ENCODE measurements around the gene ARHGEF10L.
A peak's percentile ranks its signal among the peaks of the same experiment; 100 is the strongest.
"Not testable (repeated sequence)": the region's sequence is repeated elsewhere in the genome, so short reads cannot be mapped to it uniquely, and the experiment has no call there.

Gene ARHGEF10L, protein sequence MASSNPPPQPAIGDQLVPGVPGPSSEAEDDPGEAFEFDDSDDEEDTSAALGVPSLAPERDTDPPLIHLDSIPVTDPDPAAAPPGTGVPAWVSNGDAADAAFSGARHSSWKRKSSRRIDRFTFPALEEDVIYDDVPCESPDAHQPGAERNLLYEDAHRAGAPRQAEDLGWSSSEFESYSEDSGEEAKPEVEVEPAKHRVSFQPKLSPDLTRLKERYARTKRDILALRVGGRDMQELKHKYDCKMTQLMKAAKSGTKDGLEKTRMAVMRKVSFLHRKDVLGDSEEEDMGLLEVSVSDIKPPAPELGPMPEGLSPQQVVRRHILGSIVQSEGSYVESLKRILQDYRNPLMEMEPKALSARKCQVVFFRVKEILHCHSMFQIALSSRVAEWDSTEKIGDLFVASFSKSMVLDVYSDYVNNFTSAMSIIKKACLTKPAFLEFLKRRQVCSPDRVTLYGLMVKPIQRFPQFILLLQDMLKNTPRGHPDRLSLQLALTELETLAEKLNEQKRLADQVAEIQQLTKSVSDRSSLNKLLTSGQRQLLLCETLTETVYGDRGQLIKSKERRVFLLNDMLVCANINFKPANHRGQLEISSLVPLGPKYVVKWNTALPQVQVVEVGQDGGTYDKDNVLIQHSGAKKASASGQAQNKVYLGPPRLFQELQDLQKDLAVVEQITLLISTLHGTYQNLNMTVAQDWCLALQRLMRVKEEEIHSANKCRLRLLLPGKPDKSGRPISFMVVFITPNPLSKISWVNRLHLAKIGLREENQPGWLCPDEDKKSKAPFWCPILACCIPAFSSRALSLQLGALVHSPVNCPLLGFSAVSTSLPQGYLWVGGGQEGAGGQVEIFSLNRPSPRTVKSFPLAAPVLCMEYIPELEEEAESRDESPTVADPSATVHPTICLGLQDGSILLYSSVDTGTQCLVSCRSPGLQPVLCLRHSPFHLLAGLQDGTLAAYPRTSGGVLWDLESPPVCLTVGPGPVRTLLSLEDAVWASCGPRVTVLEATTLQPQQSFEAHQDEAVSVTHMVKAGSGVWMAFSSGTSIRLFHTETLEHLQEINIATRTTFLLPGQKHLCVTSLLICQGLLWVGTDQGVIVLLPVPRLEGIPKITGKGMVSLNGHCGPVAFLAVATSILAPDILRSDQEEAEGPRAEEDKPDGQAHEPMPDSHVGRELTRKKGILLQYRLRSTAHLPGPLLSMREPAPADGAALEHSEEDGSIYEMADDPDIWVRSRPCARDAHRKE (N-terminal part only)

GRCh38 chr1:17539477-17540254 is at the start of gene ARHGEF10L:
ARHGEF10L (plus strand) TSS chr1:17539698; CDS start chr1:17580596, 40,898 bp downstream.
- DNase-seq, result peak in 1 of 2 experiments; percentile 22

DNA sequence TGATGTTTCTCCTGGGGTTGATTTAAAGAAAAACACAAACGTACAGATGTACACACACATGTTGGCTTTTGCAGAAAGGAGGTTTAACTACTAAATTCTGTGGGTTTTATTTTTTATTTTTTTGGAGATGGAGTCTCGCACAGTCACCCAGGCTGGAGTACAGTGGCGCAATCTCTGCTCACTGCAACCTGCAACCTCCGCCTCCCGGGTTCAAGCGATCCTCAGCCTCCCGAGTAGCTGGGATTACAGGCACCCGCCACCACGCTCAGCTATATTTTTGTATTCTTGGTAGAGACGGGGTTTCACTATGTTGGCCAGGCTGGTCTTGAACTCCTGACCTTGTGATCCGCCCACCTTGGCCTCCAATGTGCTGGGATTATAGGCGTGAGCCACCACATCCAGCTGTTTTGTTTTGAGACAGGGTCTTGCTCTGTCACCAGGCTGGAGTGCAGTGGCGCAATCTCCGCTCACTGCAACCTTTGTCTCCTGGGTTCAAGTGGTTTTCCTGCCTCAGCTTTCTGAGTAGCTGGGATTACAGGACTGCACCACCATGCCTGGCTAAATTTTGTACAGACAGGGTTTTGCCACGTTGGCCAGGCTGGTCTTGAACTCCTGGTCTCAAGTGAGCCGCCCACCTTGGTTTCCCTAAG is 49.6 kb upstream of the ARHGEF10L start:
- not testable (repeated sequence) for DNase-seq

DNA sequence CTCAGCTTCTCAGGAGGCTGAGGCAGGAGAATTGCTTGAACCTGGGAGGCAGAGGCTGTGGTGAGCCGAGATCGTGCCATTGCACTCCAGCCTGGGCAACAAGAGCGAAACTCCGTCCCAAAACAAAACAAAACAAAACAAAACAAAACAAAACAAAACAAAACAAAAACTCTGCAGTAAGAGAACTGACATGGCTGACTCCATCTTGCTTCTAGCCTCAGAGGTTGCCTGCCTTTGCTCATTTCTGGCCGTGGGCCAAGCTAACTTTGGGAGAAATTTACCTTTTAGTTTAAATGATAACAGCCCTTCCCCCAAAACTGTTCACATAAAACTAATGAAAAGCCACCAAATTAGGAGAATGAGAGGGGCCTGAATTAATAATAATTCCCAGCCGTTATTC is 48.8 kb upstream of the ARHGEF10L start:
- DNase-seq, result not testable (repeated sequence)

GRCh38 chr1:17494114-17494729 is 45.3 kb upstream of the ARHGEF10L start:
- DNase-seq, result peak; percentile 49 to 70

- DNase-seq, result no peak
These were observed 43.1 kb upstream of the ARHGEF10L start for GRCh38 chr1:17496419-17496818.

- DNase-seq, result no peak
These were observed 41.3 kb upstream of the ARHGEF10L start for GRCh38 chr1:17498214-17498613.

DNA sequence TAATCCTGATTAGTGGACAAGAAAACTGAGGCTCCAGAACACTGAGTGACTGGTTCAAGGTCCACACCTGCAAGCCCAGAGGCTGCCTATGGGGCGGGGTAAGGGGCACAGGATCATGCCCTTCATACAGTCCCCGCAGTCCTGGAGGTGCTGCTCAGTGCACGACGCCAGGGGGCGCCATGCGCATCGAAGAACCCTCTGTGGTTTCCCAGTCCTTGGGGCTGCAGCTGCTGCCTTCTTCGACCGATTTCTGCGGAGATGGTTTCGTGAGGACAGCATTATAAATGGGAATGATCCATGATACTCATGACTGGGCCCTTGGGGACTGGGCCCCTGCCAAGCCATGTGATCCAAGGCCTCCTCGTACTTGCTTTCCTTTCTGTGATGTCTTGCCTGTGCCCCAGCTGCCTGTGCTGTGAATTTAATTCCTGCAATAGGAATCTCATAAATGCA is 37.1 kb upstream of the ARHGEF10L start:
- DNase-seq, result peak; percentile 57 to 87

GRCh38 chr1:17503146-17503545 is 36.4 kb upstream of the ARHGEF10L start:
- DNase-seq, result no peak

- DNase-seq, result not testable (repeated sequence)
These were observed 32.3 kb upstream of the ARHGEF10L start for GRCh38 chr1:17507200-17507599.

GRCh38 chr1:17507915-17508314 is 31.6 kb upstream of the ARHGEF10L start:
- no peak for DNase-seq

DNA sequence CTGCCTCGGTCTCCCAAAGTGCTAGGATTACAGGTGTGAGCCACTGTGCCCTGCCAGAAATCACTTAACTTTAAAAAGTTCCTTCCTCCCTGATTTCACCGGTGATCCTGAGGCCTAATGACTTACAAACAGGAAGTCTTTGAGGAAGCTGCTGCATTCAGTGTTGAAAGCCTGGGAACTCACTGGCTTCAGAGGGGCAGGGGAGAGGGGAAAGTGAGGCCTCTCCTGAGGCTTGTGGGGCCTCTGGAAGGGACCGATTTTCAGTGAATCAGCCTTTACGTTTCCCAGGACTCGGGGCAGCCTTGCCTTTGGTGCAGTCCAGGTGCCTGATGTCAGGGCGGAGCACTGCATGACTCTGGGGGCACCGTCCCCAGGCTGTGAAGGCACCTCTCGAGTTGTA is 30.1 kb upstream of the ARHGEF10L start:
- DNase-seq, result no peak

DNA sequence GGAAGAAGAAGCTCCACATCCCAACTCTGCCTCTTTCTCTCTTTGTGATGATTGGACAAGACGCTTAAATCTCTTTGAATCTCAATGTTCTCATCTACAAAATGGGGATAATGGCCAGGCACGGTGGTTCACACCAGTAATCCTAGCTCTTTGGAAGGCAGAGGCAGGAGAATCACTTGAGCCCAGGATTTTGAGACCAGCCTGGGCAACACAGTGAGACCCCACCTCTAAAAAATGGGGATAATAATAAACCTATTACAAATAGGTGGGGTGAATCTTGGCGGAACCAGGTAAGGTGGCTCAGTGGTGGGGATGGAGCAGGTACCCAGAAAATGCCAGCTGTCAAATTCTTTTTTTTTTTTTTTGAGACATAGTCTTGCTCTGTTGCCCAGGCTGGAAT is 29.4 kb upstream of the ARHGEF10L start:
- no peak for DNase-seq

DNA sequence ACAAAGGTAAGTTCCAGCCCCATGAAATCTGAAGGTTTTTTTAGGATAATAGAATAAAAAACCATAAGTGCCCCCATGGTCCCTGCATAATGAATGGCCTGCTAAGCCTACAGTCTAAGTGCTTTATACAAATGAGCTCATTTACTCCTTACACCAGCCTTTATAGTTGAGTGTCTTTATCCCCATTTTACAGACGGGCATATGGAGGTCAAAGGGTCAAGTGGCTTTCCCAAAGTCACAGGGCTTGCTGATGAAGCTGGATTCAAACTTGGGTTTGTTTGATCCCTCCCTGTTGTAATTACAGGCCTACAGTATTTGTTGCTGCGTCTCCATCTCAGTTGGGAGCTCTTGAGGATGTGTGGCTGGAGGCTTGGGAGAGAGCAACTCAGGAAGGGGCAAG is 28.3 kb upstream of the ARHGEF10L start:
- no peak for DNase-seq

GRCh38 chr1:17513131-17513530 is 26.4 kb upstream of the ARHGEF10L start:
- DNase-seq, result no peak

DNA sequence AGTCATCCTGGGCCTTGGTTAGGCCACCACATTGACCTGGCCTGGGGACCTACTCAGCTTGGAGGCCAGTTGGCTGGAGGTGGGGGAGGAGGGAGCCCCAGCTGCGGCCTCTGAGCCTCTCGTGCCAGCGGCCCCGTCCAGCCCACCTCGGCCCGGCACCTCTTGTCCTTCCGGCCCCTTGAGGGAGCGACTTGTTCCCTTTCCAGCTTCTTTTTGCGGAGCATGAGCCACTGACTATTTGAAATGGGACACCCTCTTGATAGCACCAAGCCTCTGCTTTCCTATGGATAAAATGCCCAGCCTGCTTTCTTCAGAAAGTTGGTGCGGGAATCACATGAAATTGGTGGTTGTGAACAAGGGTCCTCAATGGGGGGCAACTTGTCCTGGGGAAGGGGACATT is 24.7 kb upstream of the ARHGEF10L start:
- DNase-seq, result no peak

DNA sequence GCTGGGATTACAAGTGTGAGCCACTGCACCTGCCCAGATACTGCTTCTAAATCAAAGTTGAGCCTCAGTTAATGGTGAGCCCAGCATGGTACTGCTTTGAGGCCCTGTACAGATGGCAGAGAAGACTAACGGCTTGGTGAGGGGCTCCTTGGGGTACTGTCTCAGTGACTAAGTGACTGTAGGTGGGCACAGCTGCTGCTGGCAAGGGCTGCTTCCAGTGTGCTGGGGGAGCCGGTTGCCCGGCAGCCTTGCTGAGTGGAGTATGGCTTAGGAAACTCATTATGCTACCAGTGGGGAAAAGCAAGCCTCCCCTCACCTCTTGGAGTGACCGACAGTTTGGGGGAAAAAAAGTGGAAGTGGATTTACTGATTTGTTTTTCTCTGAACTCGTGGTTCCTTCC is 23.6 kb upstream of the ARHGEF10L start:
- DNase-seq, result peak; percentile 51 to 70

- no peak for DNase-seq
These were observed 22.9 kb upstream of the ARHGEF10L start for GRCh38 chr1:17516303-17517214.

GRCh38 chr1:17520041-17520440 is 19.5 kb upstream of the ARHGEF10L start:
- no peak for DNase-seq

- no peak for DNase-seq
These were observed 18.8 kb upstream of the ARHGEF10L start for GRCh38 chr1:17520473-17521319.
